Bone marrow (tissue), 2 donors: Measurements from ENCODE around the gene MTA1.

Source experiments
- DNase-seq, 2 donors: peaks; one replicate each; lab custom pipeline; 2025; lab: John Stamatoyannopoulos, UW

MTA1 gene

GRCh38 chr14:105423488-105424195 lies 4.0 kb downstream of the MTA1 start:
- DNase-seq: no peak

DNA sequence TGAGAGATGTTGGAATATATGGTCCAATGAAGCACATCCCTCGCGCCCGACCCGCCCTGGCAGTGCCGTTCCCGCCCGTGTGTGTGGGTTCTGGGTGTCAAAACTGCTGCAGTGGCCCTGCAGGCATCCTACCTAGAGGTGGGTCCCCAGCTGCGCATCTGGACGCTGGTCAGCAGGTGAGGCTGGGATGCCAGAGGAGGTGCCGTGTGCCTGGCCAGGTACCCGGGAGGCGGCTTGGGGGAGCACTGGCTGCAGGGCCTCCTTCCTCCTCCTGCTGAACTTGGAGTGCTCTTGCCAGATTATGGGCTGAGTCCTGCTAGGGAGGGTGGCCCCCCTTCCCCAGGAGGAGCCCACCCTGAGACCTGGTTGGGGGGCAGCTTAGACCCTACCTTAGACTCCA lies 5.2 kb downstream of the MTA1 start:
- no peak for DNase-seq

- DNase-seq: no peak
These were observed 6.2 kb downstream of the MTA1 start for GRCh38 chr14:105425823-105426247.

DNA sequence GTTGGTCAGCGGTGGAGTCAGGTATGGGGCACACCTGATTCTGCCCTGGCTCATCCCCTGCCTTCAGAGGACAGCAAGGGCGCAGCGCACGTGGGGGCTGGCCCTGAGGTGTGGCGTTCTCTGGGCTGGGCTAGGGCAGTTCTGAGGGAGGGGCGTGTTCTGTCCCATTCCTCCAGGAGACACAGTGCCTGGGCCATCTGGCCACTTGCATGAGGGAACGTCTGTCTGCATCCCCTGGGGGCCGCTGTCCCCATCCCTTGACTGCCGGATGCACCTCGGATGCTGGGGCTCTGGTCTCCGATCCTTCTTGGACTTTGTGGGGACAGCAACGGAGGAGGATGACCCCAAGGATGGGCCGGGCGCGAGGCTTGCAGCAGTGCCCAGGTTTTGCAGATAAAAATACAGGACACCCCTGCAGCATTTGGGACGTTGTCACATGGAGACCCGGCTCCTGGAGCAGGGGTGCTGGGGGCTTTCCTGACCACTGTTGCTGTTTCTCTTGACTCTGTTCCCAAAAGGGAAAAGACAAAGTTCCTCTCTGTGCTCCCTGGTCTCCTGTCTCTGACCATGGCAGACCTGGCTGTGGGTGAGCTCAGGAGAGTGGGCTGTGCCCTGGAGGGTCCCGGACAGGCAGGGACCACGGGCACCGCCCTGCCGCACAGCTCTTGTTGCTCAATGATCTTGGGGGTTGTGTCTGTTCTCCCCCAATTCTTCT lies 6.9 kb downstream of the MTA1 start:
- no peak for DNase-seq

- DNase-seq: no peak
These were observed 7.8 kb downstream of the MTA1 start for GRCh38 chr14:105427412-105427811.

DNA sequence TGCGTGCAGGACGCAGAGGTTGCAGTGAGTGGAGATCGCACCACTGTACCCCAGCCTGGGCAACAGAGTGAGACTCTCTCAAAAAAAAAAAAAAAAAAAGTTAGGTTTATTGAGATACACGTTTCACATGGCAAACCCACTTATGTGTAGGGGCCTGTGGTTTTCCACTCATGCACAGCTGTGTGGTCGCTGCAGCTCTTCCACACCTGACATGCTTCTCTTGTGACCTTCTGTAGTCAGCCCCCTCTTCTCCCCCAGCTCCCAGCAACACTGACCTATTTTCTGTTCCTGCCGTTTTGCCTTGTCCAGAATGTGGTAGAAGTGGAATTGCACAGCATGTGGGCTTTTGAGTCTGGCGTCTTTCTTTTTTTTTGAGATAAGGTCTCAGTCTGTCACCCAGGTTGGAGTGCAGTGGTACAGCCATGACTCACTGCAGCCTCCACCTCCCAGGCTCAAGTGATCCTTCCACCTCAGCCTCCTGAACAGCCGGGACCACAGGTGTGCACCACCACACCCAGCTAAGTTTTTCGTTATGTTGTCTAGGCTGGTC lies 8.4 kb downstream of the MTA1 start:
- no peak for DNase-seq

DNA sequence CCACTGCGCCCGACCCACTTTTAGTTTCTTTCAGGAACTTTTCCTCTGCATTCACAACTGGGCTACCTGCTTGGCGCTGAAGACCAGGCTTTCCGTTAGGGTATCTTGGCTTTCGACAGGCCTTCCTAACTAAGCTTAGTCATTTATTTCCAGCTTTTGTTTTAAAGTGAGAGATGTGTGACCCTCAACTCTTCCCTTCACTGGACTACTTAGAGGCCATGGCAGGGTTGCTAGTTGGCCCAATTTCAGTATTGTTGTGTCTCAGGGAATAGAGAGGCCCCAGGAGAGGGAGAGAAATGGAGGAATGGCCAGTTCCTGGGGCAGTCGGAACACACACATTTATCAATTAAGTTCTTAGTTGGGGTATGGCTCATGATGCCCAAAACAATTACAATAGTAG lies 10.4 kb downstream of the MTA1 start:
- DNase-seq: no peak

GRCh38 chr14:105430565-105430964 lies 10.9 kb downstream of the MTA1 start:
- no peak for DNase-seq

DNA sequence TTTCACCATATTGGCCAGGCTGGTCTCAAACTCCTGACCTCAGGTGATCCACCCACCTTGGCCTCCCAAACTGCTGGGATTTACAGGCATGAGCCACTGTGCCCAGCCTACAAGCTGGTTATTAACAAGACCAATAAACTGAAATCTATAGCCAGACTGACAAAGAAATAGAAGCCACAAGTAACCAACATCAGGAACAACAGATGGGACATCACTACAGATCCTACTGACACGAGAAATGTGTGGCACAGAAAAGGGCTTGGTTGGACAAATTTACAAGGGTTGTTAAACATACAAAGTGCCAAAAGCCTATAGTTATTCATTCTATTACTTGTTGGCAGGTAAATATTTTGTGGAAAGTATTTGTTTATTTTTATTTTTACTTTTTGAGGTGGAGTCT lies 11.6 kb downstream of the MTA1 start:
- no peak for DNase-seq

DNA sequence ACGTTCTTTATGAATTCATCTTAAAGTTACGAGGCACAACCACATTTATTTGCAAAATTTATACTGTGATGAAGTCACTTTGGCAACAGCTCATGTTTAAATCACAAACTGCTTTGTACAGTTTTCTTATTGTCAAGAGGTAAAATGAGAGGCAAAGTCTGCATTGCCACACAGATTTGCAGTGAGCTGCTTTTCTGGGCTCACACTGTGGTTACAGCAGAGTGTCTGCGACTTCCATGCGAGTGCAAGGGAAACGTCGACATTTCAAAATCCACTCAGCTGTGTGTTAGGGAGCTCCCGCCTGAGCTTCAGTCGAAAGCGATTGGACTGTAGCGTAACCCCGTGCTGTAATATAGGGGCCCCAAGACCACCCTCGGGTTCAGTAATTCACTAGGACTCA lies 13.0 kb downstream of the MTA1 start:
- DNase-seq: no peak

DNA sequence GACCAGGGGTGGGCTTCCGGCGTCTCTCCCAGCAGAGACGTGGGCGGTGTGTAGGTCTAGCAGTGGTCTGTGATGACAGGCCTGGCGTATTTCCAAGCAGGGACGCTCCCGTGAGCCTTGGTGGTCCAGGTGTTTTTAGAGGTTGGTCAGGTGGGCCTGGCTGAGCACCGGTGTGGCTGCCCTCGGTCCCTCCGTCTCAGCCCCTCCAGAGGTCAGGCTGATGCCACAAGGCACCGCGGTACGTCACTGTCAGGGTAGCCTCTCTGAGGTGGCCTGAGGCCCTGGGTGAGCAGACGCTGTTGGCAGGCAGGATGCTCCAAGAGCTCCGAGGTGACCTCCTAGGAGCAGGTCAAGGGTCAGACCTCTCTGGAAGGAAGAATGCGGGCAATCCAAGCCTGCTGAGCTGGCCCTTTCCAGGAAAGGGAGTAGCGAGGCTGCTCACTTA lies 13.6 kb downstream of the MTA1 start:
- DNase-seq: no peak

DNA sequence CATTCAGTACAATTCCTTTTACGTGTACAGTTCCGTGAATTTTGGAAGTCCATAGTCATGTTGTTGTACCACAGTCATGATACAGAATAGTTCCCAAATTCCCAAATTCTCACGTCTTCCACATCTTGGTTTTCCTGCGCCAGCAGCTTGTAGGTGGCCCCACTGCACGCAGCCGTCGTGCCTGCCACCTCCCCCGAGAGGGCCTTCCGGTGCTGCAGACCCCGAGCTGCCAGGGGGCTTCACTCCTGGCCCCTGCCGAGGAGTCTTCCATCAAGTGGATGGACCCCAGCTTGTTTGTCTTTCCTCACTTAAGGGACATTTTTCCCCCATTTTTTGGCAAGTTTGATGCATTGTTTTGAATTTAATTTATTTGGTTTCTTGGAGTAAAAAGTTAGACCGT lies 16.8 kb downstream of the MTA1 start:
- DNase-seq: no peak

- no peak for DNase-seq
These were observed 17.5 kb downstream of the MTA1 start for GRCh38 chr14:105436891-105437722.

GRCh38 chr14:105437723-105438500 lies 18.3 kb downstream of the MTA1 start:
- no peak for DNase-seq

DNA sequence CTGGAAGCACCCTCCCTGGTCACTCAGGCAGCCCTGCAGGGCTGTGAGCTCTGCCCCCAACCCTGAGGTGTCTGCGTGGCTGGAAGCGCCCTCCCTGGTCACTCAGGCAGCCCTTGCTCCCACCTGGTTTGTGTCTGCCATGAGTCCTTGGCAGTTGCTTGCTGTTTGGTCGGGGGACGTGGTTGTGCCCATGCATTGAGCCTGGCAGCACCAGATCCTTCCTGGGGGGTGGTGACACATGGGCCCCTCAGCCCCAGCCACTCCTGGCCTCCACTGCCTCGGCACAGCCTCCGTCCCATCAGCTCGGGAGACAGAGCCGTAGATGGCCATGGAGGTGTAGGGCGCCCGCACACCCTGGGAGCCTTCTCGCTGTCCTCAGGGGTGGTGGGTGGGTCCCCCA lies 19.6 kb downstream of the MTA1 start:
- DNase-seq: no peak

GRCh38 chr14:105439710-105440553 lies 20.3 kb downstream of the MTA1 start:
- no peak for DNase-seq

DNA sequence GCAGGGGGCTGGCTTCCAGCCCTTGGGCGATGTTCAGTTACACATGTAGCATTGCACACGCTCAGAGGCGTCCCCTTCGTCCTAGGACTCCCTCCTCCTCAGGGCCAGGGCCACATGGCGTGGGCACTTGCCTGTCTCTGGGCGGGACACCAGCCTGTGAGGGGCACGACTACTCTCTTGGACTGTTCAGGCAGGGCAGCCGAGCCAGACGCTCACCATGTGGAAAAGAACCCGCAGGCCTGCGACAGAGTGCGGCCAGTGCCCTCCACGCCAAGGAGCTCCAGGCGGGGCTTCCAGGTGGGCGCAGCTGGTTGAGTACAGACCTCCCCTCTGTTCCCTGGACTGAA lies 20.9 kb downstream of the MTA1 start:
- DNase-seq: no peak

GRCh38 chr14:105440992-105441391 lies 21.4 kb downstream of the MTA1 start:
- DNase-seq: no peak

GRCh38 chr14:105442125-105442524 lies 22.5 kb downstream of the MTA1 start:
- no peak for DNase-seq

DNA sequence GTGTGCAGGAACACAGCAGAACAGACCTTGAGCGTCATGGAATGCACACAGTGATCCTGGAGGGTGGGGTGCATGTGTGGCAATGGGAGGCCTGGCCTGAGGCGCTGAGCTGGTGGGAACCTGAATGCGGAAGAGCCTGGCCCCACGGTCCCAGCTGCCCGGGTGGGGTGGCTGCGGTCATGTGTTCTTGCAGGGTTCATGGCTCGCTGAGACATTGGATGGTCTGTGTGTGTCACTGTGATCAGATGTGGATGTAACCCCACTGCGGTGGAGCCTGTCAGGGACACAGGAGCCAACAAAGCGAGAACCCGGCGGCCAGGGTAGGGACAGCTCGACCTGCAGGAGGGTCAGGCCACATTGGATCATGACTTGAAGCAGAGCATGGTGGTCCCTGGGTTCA lies 23.2 kb downstream of the MTA1 start:
- DNase-seq: no peak

GRCh38 chr14:105444859-105445258 lies 25.2 kb downstream of the MTA1 start:
- no peak for DNase-seq
